Tibial nerve (tissue), 4 donors: Measurements from ENCODE around the gene RAB26. TPM values are rescaled to one million over a fixed set of nuclear protein-coding genes. Genes with fewer than 3 reads are reported as not detected.
"Not testable (repeated sequence)": the region's sequence is repeated elsewhere in the genome, so short reads cannot be mapped to it uniquely, and the experiment has no call there.

Experiments used
- DNase-seq, 2 donors: peaks; one replicate each; pipeline ENCODE4 v3.0.0-alpha.2; 2019; ENCODE audit warnings: low spot score in 2 of 2
- H3K27ac ChIP-seq, 4 donors: fragments of 200-600 bp; sonication (generic) in 3 of 4; one replicate each; pipeline ENCODE4 v1.5.1; 2017 to 2019; ENCODE audit warnings: mild to moderate bottlenecking in 1 of 4
- H3K27me3 ChIP-seq, 2 donors: fragments of 200-600 bp; sonication (generic) in 1 of 2; one replicate each; pipeline versions ENCODE4 v1.5.1 to v1.6.0; 2017 to 2019
- H3K36me3 ChIP-seq, 3 donors: fragments of 200-600 bp; sonication (generic); one replicate each; pipeline ENCODE4 v1.5.1; 2018 to 2019
- H3K4me1 ChIP-seq, 4 donors: fragments of 200-600 bp; sonication (generic) in 3 of 4; one replicate each; pipeline ENCODE4 v1.5.1; 2017 to 2019
- H3K4me3 ChIP-seq, 4 donors: fragments of 200-600 bp; sonication (generic) in 3 of 4; one replicate each; pipeline ENCODE4 v1.5.1; 2017 to 2019; ENCODE audit warnings: mild to moderate bottlenecking in 1 of 4, moderate library complexity in 1 of 4
- H3K9me3 ChIP-seq, 4 donors: fragments of 200-600 bp; sonication (generic) in 3 of 4; one replicate each; pipeline ENCODE4 v1.5.1; 2017 to 2019
- EP300 ChIP-seq, 2 donors: sonication (generic); formaldehyde crosslinking; IDR thresholded peaks; one replicate each; pipeline ENCODE4 v1.6.1; 2017; ENCODE audit warnings: antibody characterized with exemption in 2 of 2, mild to moderate bottlenecking in 1 of 2
- POLR2A ChIP-seq, 2 donors: fragments of 450-650 bp; IDR thresholded peaks; one replicate each; pipeline ENCODE4 v1.6.1; 2017; ENCODE audit warnings: antibody characterized with exemption in 2 of 2, mild to moderate bottlenecking in 2 of 2, moderate library complexity in 2 of 2
- WGBS, 2 donors: methylation state at CpG; one replicate each; pipeline ENCODE4 v1.1.5; 2018; 5-methylcytosine and 5-hydroxymethylcytosine counted together
- total RNA-seq, 4 donors: library from RNA; depleted of rRNA; stranded (reverse); fragments of >200 nt; gene quantifications; one replicate each; pipeline ENCODE4 v1.1.0, GENCODE V29; 2016
- TF ChIP-seq, protein P1 (sequence below), 5 experiments: fragments of 200-600 bp in 3 of 5; fragments of 450-650 bp in 2 of 5; sonication (generic) in 3 of 5; IDR thresholded peaks; one replicate each; pipeline ENCODE4 v1.5.1; 2016 to 2019; ENCODE audit warnings: antibody characterized with exemption in 5 of 5, mild to moderate bottlenecking in 3 of 5, moderate library complexity in 2 of 5

Gene RAB26
- total RNA-seq, 4 donors from 2014 or later: not detected

GRCh38 chr16:2109872-2110271 lies 38.6 kb upstream of the RAB26 start:
- H3K9me3 ChIP-seq: not testable (repeated sequence)
- H3K36me3 ChIP-seq: peaks cover 3 to 96% (median 18%) of the 10 kb centered on the region in 3 donors
- WGBS, 2 donors: 73% methylated on average over 3 of the region's 23 CpGs; no CpG with 5 or more reads in 1 of the 2 donors

GRCh38 chr16:2110332-2111008 lies 38.0 kb upstream of the RAB26 start:
- H3K4me1 ChIP-seq, H3K9me3 ChIP-seq, DNase-seq, H3K27ac ChIP-seq, H3K27me3 ChIP-seq, H3K4me3 ChIP-seq: not testable (repeated sequence)
- peaks cover 3 to 97% (median 18%) of the 10 kb centered on the region in 3 donors for H3K36me3 ChIP-seq
- WGBS, 2 donors: 90 to 92% methylated on average over 25 to 35 of the region's 43 CpGs

More at GRCh38 chr16:2109872-2110271, 38.6 kb upstream of the RAB26 start:
- H3K27ac ChIP-seq, DNase-seq, H3K4me1 ChIP-seq, H3K27me3 ChIP-seq, H3K4me3 ChIP-seq: not testable (repeated sequence)

DNA sequence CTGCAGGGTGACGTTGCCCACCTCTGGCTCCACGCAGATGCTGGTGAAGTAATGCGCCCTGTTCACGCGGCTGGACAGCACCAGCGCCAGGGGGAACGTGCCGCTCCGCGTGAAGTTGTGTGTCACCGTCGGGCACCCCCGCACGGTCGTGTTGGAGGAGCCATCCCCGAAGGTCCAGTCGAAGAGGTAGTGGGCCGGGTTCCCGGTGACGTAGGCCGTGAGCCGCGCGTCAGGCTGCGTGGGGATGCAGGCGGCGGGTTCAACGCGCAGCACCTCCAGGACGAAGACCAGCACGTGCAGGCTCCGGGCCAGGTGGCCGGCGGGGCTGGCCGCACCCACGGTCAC lies 37.4 kb upstream of the RAB26 start:
- not testable (repeated sequence) for DNase-seq, H3K9me3 ChIP-seq, H3K27ac ChIP-seq, H3K27me3 ChIP-seq, H3K4me1 ChIP-seq, H3K4me3 ChIP-seq
- WGBS, 2 donors: 96% methylated on average over 24 to 26 of the region's 36 CpGs
- peaks cover 0 to 96% (median 18%) of the 10 kb centered on the region in 3 donors for H3K36me3 ChIP-seq

DNA sequence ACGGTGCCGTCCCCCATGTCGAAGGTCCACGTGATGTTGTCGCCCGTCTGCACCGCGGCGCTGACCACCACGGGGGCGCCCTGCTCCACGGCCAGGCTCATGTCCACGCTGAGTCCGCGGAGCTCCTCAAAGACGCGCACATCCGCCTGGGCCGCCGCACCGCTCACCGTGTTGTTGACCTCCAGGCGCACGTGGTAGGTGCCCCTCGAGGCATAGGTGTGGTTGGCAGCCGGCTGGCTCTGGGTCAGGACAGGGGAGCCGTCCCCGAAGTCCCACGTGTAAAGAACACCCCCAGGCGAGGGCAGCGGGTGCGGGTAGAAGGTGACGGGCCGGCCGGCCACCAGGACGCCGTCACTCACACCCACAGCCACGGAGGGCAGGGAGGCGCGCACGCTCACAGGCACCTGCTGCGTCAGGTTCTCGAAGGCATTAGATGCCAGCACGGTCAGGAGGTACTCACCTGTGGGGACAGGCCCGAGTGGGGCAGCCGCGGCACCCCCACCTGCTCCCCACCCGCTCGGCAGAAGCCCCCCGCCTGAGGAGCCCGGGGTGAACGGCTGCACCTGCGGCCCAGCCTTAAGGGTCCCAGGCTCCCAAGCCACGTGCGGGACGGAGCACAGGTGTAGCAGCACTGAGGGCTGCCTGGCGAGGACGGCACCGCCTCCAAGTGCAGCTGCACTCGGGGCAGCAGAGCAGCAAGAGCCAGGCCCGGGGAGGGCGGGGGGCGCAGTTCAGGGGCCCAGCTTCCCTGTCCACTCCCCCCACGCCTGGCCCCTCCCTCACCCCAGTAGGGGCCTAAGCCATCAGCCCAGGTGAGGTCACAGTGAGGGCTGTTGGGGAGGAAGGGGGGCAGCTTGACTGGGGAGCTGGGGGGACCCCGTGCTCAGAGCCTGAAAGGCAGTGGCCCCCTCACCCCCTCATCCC lies 36.8 kb upstream of the RAB26 start:
- H3K27ac ChIP-seq, H3K4me3 ChIP-seq, H3K27me3 ChIP-seq, H3K9me3 ChIP-seq, DNase-seq, H3K4me1 ChIP-seq: not testable (repeated sequence)
- H3K36me3 ChIP-seq: peaks cover 0 to 90% (median 17%) of the 10 kb centered on the region in 3 donors
- 89 to 93% methylated on average over 35 to 45 of the region's 65 CpGs for WGBS, 2 donors

DNA sequence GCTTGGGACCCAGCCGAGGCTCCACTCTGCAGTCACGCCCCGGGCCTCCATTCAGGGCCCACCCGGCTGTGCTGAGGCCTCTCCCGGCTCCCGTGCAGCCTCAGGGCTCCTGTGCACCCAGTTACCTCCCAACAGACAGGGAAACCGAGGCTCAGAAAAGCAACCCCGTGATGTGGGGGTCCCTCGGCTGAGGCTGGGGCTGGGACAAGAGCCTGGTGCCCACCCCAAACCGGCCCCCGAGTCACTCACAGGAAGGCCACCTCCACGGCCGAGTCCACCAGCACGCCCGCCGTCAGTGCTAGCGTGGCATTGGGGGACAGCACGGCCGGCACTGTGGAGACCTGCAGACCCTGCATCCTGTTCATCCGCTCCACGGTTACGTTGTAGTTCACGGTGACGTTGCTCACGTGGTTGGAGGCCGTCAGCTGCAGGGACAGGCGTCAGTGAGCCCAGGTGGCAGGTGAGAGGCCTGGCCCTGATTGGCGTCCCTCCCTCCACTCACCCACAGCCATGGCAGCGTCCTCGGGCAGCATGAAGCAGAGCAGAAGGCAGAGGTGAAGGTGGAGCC lies 35.8 kb upstream of the RAB26 start:
- H3K36me3 ChIP-seq: peaks cover 0 to 87% (median 8%) of the 10 kb centered on the region in 3 donors
- not testable (repeated sequence) for DNase-seq, H3K4me3 ChIP-seq, H3K27me3 ChIP-seq, H3K27ac ChIP-seq, H3K9me3 ChIP-seq
- H3K4me1 ChIP-seq: peaks cover 0 to 11% (median 0%) of the 10 kb centered on the region in 4 donors
- WGBS, 2 donors: 77 to 82% methylated on average over 15 to 24 of the region's 30 CpGs

DNA sequence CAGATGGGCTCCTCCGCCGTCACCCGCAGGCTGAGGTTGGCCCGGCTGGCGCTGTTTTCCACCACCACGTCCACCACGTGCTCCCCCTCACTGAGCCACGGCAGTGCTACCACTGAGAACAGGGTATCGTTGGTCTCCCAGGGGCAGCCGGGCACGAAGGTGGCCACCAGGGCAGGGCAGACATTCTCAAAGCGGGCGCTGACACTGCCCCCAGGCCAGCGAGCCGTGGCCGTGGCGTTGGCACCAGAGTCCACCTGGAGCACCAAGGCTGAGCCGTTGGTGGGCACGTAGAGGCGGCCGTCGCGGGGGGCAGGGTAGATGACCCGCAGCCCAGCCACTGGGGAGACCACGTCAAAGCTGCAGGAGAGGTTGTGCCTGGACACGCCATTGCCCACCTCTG lies 34.2 kb upstream of the RAB26 start:
- not testable (repeated sequence) for H3K27ac ChIP-seq, H3K4me3 ChIP-seq, H3K27me3 ChIP-seq, DNase-seq, H3K9me3 ChIP-seq
- Histone ChIP-seq H3K4me1 (peaks cover 0 to 13% (median 0%) of the 10 kb centered on the region in 4 donors), H3K36me3 (peaks cover 0 to 71% (median 0%) of the 10 kb centered on the region in 3 donors)
- 91% methylated on average over 24 of the region's 26 CpGs; no CpG with 5 or more reads in 1 of the 2 donors for WGBS, 2 donors

GRCh38 chr16:2114885-2115590 lies 33.4 kb upstream of the RAB26 start:
- Histone ChIP-seq H3K36me3 (peaks cover 0 to 63% (median 0%) of the 10 kb centered on the region in 3 donors), H3K4me1 (peaks cover 0 to 13% (median 0%) of the 10 kb centered on the region in 4 donors)
- not testable (repeated sequence) for H3K9me3 ChIP-seq, DNase-seq, H3K27me3 ChIP-seq, H3K27ac ChIP-seq, H3K4me3 ChIP-seq
- 82 to 84% methylated on average over 20 to 22 of the region's 34 CpGs for WGBS, 2 donors

DNA sequence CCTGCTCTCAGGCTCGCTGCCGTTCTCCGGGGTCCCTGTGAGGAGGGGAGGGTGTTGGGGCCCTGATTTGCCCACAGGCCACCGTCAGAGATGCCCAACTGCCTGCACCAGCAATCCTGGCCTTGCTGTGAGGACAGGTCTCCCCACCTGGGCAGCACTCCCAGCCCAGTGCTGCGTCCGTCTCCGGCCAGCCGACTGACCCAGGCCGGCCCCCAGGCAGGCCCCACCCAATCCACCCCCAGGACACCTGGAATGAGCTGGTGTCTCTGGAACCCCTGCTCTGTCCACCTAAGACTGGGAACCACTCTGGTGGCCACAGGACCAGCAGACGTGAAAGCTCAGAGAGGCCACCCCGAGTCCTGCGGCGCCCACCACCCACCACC lies 32.8 kb upstream of the RAB26 start:
- Histone ChIP-seq H3K27me3 (no peaks in the 10 kb centered on the region), H3K27ac (no peak overlapping the region), H3K4me3 (no peak overlapping the region), H3K9me3 (no peaks in the 10 kb centered on the region), H3K36me3 (peaks cover 0 to 58% (median 0%) of the 10 kb centered on the region in 3 donors), H3K4me1 (peaks cover 0 to 17% (median 0%) of the 10 kb centered on the region in 4 donors)
- 75 to 89% methylated on average over 4 to 10 of the region's 13 CpGs for WGBS, 2 donors
- no peak for DNase-seq
- TF ChIP-seq POLR2A (IDR thresholded peaks at IDR 0.05) (no peak), EP300 (IDR thresholded peaks at IDR 0.05) (no peak)
- TF ChIP-seq, protein P1, sequence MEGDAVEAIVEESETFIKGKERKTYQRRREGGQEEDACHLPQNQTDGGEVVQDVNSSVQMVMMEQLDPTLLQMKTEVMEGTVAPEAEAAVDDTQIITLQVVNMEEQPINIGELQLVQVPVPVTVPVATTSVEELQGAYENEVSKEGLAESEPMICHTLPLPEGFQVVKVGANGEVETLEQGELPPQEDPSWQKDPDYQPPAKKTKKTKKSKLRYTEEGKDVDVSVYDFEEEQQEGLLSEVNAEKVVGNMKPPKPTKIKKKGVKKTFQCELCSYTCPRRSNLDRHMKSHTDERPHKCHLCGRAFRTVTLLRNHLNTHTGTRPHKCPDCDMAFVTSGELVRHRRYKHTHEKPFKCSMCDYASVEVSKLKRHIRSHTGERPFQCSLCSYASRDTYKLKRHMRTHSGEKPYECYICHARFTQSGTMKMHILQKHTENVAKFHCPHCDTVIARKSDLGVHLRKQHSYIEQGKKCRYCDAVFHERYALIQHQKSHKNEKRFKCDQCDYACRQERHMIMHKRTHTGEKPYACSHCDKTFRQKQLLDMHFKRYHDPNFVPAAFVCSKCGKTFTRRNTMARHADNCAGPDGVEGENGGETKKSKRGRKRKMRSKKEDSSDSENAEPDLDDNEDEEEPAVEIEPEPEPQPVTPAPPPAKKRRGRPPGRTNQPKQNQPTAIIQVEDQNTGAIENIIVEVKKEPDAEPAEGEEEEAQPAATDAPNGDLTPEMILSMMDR (IDR thresholded peaks at IDR 0.05): no peak

DNA sequence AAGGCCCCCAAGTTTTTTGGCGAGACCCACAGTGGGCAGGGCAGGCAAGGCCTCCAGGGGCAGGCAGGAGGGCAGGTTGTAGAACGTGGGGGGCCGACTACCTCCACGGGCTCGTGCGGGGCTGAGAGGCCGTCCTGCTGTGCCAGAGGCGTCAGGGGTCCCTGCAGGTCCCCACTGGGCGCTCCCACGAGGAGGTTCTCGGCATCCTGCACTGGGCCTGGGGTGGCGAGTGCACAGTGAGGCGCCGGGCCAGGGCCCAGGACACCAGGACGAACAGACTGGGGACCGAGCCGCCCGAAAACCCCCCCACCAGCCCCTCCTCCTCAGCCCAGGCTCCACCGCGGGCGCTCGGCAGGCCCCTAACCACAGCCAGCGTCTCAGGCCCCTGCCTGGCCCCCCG lies 32.0 kb upstream of the RAB26 start:
- H3K27ac ChIP-seq, H3K4me3 ChIP-seq, DNase-seq, H3K27me3 ChIP-seq, H3K9me3 ChIP-seq: not testable (repeated sequence)
- Histone ChIP-seq H3K4me1 (peaks cover 0 to 24% (median 0%) of the 10 kb centered on the region in 4 donors), H3K36me3 (peaks cover 0 to 49% (median 0%) of the 10 kb centered on the region in 3 donors)
- 73 to 81% methylated on average over 5 to 11 of the region's 24 CpGs for WGBS, 2 donors

DNA sequence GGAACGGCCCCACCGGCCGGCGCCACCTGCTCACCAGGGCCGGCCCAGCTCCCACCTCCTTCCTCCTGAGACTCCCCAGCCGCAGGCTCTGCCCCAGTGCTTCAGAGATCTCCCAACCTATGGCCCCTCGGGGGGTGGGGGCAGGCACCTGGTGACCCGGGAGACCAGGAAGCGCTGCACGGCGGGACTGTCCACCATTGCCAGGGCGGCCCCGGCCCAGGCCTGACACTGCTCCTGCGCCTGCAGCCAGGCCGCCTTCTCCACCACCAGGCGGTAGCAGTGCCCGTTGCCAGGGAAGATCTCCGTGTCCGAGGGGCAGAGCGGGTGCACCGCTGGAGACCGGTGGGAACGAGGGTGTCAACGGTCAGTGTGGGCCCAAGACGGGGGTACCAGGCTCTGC lies 31.1 kb upstream of the RAB26 start:
- H3K9me3 ChIP-seq, H3K4me3 ChIP-seq, H3K27me3 ChIP-seq, H3K27ac ChIP-seq, DNase-seq: not testable (repeated sequence)
- H3K4me1 ChIP-seq: peaks cover 0 to 33% (median 5%) of the 10 kb centered on the region in 4 donors
- peaks cover 0 to 40% (median 0%) of the 10 kb centered on the region in 3 donors for H3K36me3 ChIP-seq
- 81% methylated on average over 20 of the region's 25 CpGs; no CpG with 5 or more reads in 1 of the 2 donors for WGBS, 2 donors
